Suprapubic skin (tissue), 4 donors: Measurements from ENCODE around the gene SAMHD1. TPM values are rescaled to one million over a fixed set of nuclear protein-coding genes. Genes with fewer than 3 reads are reported as not detected.
A peak's percentile ranks its signal among the peaks of the same experiment; 100 is the strongest.
"Not testable (repeated sequence)": the region's sequence is repeated elsewhere in the genome, so short reads cannot be mapped to it uniquely, and the experiment has no call there.

Experiments used
- DNase-seq, 2 donors: peaks; one replicate each; pipeline ENCODE4 v3.0.0-alpha.2; 2019; ENCODE audit warnings: low spot score in 2 of 2
- H3K27ac ChIP-seq: fragments of 200-600 bp; sonication (generic); one replicate; pipeline ENCODE4 v1.5.1; 2019
- H3K27me3 ChIP-seq: fragments of 200-600 bp; sonication (generic); one replicate; pipeline ENCODE4 v1.5.1; 2019
- H3K36me3 ChIP-seq: fragments of 200-600 bp; sonication (generic); one replicate; pipeline ENCODE4 v1.5.1; 2019
- H3K4me1 ChIP-seq: fragments of 200-600 bp; sonication (generic); one replicate; pipeline ENCODE4 v1.5.1; 2019
- H3K4me3 ChIP-seq: fragments of 200-600 bp; sonication (generic); one replicate; pipeline ENCODE4 v1.5.1; 2019; ENCODE audit warnings: mild to moderate bottlenecking
- H3K9me3 ChIP-seq: fragments of 200-600 bp; sonication (generic); one replicate; pipeline ENCODE4 v1.5.1; 2019
- CTCF ChIP-seq, 2 donors: fragments of 200-600 bp in 1 of 2; fragments of 450-650 bp in 1 of 2; sonication (generic) in 1 of 2; IDR thresholded peaks; one replicate each; pipeline ENCODE4 v1.5.1; 2016 to 2019; ENCODE audit warnings: antibody characterized with exemption in 2 of 2, mild to moderate bottlenecking in 1 of 2, moderate library complexity in 1 of 2
- EP300 ChIP-seq: sonication (generic); formaldehyde crosslinking; IDR thresholded peaks from one replicate; pipeline ENCODE4 v1.6.1; 2017; ENCODE audit warnings: antibody characterized with exemption
- POLR2A ChIP-seq, 2 donors: fragments of 450-650 bp; IDR thresholded peaks; one replicate each; pipeline ENCODE4 v1.6.1; 2017; ENCODE audit warnings: antibody characterized with exemption in 2 of 2, mild to moderate bottlenecking in 2 of 2, moderate library complexity in 2 of 2
- POLR2AphosphoS5 ChIP-seq, 3 donors: sonication (generic); formaldehyde crosslinking; IDR thresholded peaks; one replicate each; pipeline ENCODE4 v1.6.1; 2017; ENCODE audit warnings: antibody characterized with exemption in 3 of 3
- WGBS: methylation state at CpG from one replicate; pipeline ENCODE4 v1.1.5; 2018; 5-methylcytosine and 5-hydroxymethylcytosine counted together
- total RNA-seq, 4 donors: library from RNA; depleted of rRNA; stranded (reverse); fragments of >200 nt; gene quantifications; one replicate each; pipeline ENCODE4 v1.1.0, GENCODE V29; 2016

Gene SAMHD1
- total RNA-seq, result 10 to 100 TPM; 32.9 to 77.4 (median 44.2) TPM

- WGBS, result 0% methylated on average over 32 of the region's 66 CpGs
- Histone ChIP-seq H3K9me3 (no peaks in the 10 kb centered on the region), H3K36me3 (no peaks in the 10 kb centered on the region), H3K27me3 (no peaks in the 10 kb centered on the region), H3K27ac (peak within 1 kb of the TSS; percentile 94), H3K4me1 (peaks cover 51% of the 10 kb centered on the region), H3K4me3 (peak within 1 kb of the TSS; percentile 99)
- TF ChIP-seq CTCF (IDR thresholded peaks at IDR 0.05), result no peak
- peak in 1 of 3 donors; percentile 42 for TF ChIP-seq POLR2AphosphoS5 (IDR thresholded peaks at IDR 0.05)
- TF ChIP-seq EP300, result no peak
- peak; percentile 39 to 85 for TF ChIP-seq POLR2A (IDR thresholded peaks at IDR 0.05)
- peak; percentile 97 to 98 for DNase-seq
These were observed at the start of gene SAMHD1 for GRCh38 chr20:36951198-36951978. Gene SAMHD1, minus strand, starts transcription at chr20:36951708. Its CDS starts 65 bp downstream, at chr20:36951643.

- H3K4me1 ChIP-seq, H3K4me3 ChIP-seq, DNase-seq: not testable (repeated sequence)
These were observed 48.7 kb upstream of the SAMHD1 start for GRCh38 chr20:37000171-37000570.

GRCh38 chr20:36998652-36999051 lies 47.1 kb upstream of the SAMHD1 start:
- Histone ChIP-seq H3K27ac (no peak overlapping the region), H3K9me3 (no peaks in the 10 kb centered on the region), H3K36me3 (peaks cover 13% of the 10 kb centered on the region), H3K27me3 (no peaks in the 10 kb centered on the region), H3K4me3 (no peak overlapping the region), H3K4me1 (no peaks in the 10 kb centered on the region)
- 82% methylated on average over 7 of the region's 7 CpGs for WGBS
- TF ChIP-seq POLR2AphosphoS5 (IDR thresholded peaks at IDR 0.05) (no peak), EP300 (no peak), POLR2A (IDR thresholded peaks at IDR 0.05) (no peak), CTCF (IDR thresholded peaks at IDR 0.05) (no peak)
- DNase-seq, result no peak

More at GRCh38 chr20:37000171-37000570, 48.7 kb upstream of the SAMHD1 start:
- not testable (repeated sequence) for H3K27me3 ChIP-seq, H3K27ac ChIP-seq, H3K9me3 ChIP-seq
- WGBS, result no CpG with 5 or more reads among the region's 26 CpGs
- H3K36me3 ChIP-seq, result peaks cover 10% of the 10 kb centered on the region

DNA sequence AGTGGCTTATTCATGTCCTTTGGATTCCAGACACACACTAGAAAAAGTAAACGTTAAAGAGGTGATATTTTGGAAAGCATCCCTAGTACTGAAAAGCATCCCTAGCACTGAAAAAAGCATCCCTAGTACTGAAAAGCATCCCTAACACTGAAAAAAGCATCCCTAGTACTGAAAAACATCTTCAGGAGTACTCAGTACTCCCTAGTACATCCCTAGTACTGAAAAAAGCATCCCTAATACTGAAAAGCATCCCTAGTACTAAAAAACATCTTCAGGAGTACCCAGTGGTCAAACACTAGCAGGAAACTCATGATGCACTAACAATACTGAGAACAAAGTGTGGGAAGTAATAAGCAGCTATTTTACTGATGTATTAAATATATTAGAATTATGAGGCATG lies 45.6 kb upstream of the SAMHD1 start:
- DNase-seq, result no peak
- H3K9me3 ChIP-seq, result peaks cover 7% of the 10 kb centered on the region
- WGBS, result 64% methylated on average over 1 of the region's 1 CpG

GRCh38 chr20:36994221-36994620 lies 42.7 kb upstream of the SAMHD1 start:
- peak in 1 of 2 donors; percentile 8 for DNase-seq
- H3K36me3 ChIP-seq, result peaks cover 13% of the 10 kb centered on the region
- not testable (repeated sequence) for H3K4me3 ChIP-seq, H3K4me1 ChIP-seq, H3K9me3 ChIP-seq, H3K27me3 ChIP-seq, H3K27ac ChIP-seq
- WGBS, result 98% methylated on average over 4 of the region's 4 CpGs

More for the DNA sequence above, 45.6 kb upstream of the SAMHD1 start:
- Histone ChIP-seq H3K27me3 (no peaks in the 10 kb centered on the region), H3K4me1 (no peaks in the 10 kb centered on the region), H3K4me3 (no peak overlapping the region), H3K27ac (no peak overlapping the region), H3K36me3 (peaks cover 13% of the 10 kb centered on the region)
- TF ChIP-seq POLR2A (IDR thresholded peaks at IDR 0.05), result no peak
- no peak for TF ChIP-seq EP300
- TF ChIP-seq CTCF (IDR thresholded peaks at IDR 0.05), result no peak
- no peak for TF ChIP-seq POLR2AphosphoS5 (IDR thresholded peaks at IDR 0.05)

- H3K9me3 ChIP-seq, result peaks cover 7% of the 10 kb centered on the region
- DNase-seq, result no peak
- peaks cover 9% of the 10 kb centered on the region for H3K36me3 ChIP-seq
- H3K4me3 ChIP-seq, result no peak overlapping the region
- no peak overlapping the region for H3K27ac ChIP-seq
- WGBS, result 95% methylated on average over 4 of the region's 4 CpGs
- TF ChIP-seq POLR2A (IDR thresholded peaks at IDR 0.05) (no peak), EP300 (no peak), POLR2AphosphoS5 (IDR thresholded peaks at IDR 0.05) (no peak), CTCF (IDR thresholded peaks at IDR 0.05) (no peak)
- no peaks in the 10 kb centered on the region for H3K27me3 ChIP-seq
- H3K4me1 ChIP-seq, result peaks cover 2% of the 10 kb centered on the region
These were observed 41.4 kb upstream of the SAMHD1 start for GRCh38 chr20:36992802-36993334.
